Smooth muscle cell (in vitro differentiated cells): ENCODE data around the gene NISCH. TPM values are rescaled to one million over a fixed set of nuclear protein-coding genes. Genes with fewer than 3 reads are reported as not detected.

Experiments used
- DNase-seq: peaks from one replicate; lab custom pipeline; 2025; ENCODE audit not compliant: unreplicated experiment; lab: John Stamatoyannopoulos, UW
- H2AFZ ChIP-seq: fragments of 200-600 bp; sonication (generic); 2 replicates; pipeline ENCODE4 v1.6.0; 2016; ENCODE audit warnings: antibody characterized with exemption, low read depth, mild to moderate bottlenecking
- H3F3A ChIP-seq: fragments of 200-600 bp; sonication (generic); 2 replicates; pipeline ENCODE4 v1.6.0; 2017; ENCODE audit warnings: antibody characterized with exemption, low read depth
- H3K27ac ChIP-seq: fragments of 200-600 bp; sonication (generic); 2 replicates; pipeline ENCODE4 v1.5.1; 2016; ENCODE audit warnings: low read depth, mild to moderate bottlenecking
- H3K27me3 ChIP-seq: fragments of 200-600 bp; sonication (generic); 2 replicates; pipeline ENCODE4 v1.6.1; 2016; ENCODE audit warnings: low read depth, mild to moderate bottlenecking
- H3K36me3 ChIP-seq: fragments of 200-600 bp; sonication (generic); 2 replicates; pipeline ENCODE4 v1.5.1; 2016; ENCODE audit warnings: low read depth
- H3K4me1 ChIP-seq: fragments of 200-600 bp; sonication (generic); 2 replicates; pipeline ENCODE4 v1.5.1; 2016; ENCODE audit warnings: low read depth
- H3K4me2 ChIP-seq: fragments of 200-600 bp; sonication (generic); 2 replicates; pipeline ENCODE4 v1.6.0; 2016; ENCODE audit warnings: mild to moderate bottlenecking
- H3K4me3 ChIP-seq: fragments of 200-600 bp; sonication (generic); 2 replicates; pipeline ENCODE4 v1.5.1; 2016; ENCODE audit warnings: mild to moderate bottlenecking
- H3K79me2 ChIP-seq: fragments of 200-600 bp; sonication (generic); 2 replicates; pipeline ENCODE4 v1.6.0; 2016; ENCODE audit warnings: low read depth, mild to moderate bottlenecking
- H3K9ac ChIP-seq: fragments of 200-600 bp; sonication (generic); 2 replicates; pipeline ENCODE4 v1.6.0; 2016; ENCODE audit warnings: low read depth
- H3K9me3 ChIP-seq: fragments of 200-600 bp; sonication (generic); replicated peaks from 2 replicates; pipeline ENCODE4 v1.5.1; 2016; ENCODE audit warnings: low read depth
- H4K20me1 ChIP-seq: fragments of 200-600 bp; sonication (generic); 2 replicates; pipeline ENCODE4 v1.6.0; 2016; ENCODE audit warnings: low read depth
- CTCF ChIP-seq: fragments of 200-600 bp; sonication (generic); IDR thresholded peaks from 2 replicates; pipeline ENCODE4 v1.5.1; 2017; ENCODE audit warnings: borderline replicate concordance, mild to moderate bottlenecking, antibody characterized with exemption; ENCODE audit not compliant: insufficient read depth, poor library complexity, severe bottlenecking
- WGBS: methylation state at CpG from one replicate; pipeline ENCODE4 v1.1.7; 2016; ENCODE audit warnings: low lambda C conversion rate; 5-methylcytosine and 5-hydroxymethylcytosine counted together
- polyA plus RNA-seq: library from polyadenylated mRNA; unstranded; fragments of >200 nt; fragmentation: Nextera tagmentation; extraction: Ambion mirVana; gene quantifications from 2 replicates; pipeline ENCODE4 v1.2.1, GENCODE V29; 2016
- total RNA-seq: library from RNA; depleted of rRNA; stranded (reverse); fragments of >200 nt; gene quantifications from 2 replicates; pipeline ENCODE4 v1.2.3, GENCODE V29; 2014

NISCH gene
- total and polyA plus RNA-seq, 2 experiments from 2014 or later = 47.3 to 55.2 TPM

GRCh38 chr3:52517796-52518722 is 62.7 kb downstream of the NISCH start:
- Histone ChIP-seq H3K4me1 (no peaks in the 10 kb centered on the region), H2AFZ (no peak overlapping the region), H3K9ac (no peak overlapping the region), H3K79me2 (no peaks in the 10 kb centered on the region), H3K4me2 (no peak overlapping the region), H4K20me1 (no peaks in the 10 kb centered on the region), H3K27me3 (no peaks in the 10 kb centered on the region), H3K4me3 (no peak overlapping the region), H3F3A (no peaks in the 10 kb centered on the region), H3K9me3 (no peaks in the 10 kb centered on the region), H3K36me3 (no peaks in the 10 kb centered on the region), H3K27ac (no peak overlapping the region)
- TF ChIP-seq CTCF = no peak
- no peak for DNase-seq
- 86% methylated on average over 25 of the region's 25 CpGs for WGBS

DNA sequence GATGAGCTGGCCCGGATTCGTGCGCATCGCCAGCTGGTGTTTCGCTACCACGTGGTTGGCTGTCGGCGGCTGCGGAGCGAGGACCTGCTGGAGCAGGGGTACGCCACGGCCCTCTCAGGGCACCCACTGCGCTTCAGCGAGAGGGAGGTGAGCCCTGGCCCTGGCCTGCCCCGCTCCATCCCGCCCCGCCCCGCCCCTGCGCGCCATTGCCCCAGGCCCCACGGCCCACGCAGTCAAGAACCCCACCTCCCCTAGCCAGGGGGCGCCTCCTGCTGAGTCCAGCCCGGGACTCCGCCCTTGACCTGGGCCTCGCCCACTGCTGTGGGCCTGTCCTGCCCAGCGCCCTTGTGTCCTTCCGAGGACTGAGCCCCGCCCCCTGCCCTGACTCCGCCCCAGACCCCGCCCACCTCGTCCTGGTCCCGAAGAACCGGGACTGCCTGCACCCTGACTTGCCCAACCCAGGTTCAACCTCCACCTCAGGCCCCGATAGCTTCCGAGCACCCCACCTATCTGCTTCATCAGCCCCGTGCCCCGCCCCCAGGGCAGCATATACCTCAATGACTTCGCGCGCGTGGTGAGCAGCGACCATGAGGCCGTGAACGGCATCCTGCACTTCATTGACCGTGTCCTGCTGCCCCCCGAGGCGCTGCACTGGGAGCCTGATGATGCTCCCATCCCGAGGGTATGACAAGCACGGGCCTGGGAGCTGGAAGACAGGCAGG is 63.5 kb downstream of the NISCH start:
- H3K4me3 ChIP-seq = no peak overlapping the region
- H3K36me3 ChIP-seq = no peaks in the 10 kb centered on the region
- no peak overlapping the region for H3K9ac ChIP-seq
- DNase-seq = no peak
- 44% methylated on average over 28 of the region's 50 CpGs for WGBS
- H3K4me1 ChIP-seq = no peaks in the 10 kb centered on the region
- no peaks in the 10 kb centered on the region for H3K79me2 ChIP-seq
- no peak overlapping the region for H3K4me2 ChIP-seq
- H3K27me3 ChIP-seq = no peaks in the 10 kb centered on the region
- no peak overlapping the region for H2AFZ ChIP-seq
- H3F3A ChIP-seq = no peaks in the 10 kb centered on the region
- no peaks in the 10 kb centered on the region for H3K9me3 ChIP-seq
- no peak for TF ChIP-seq CTCF
- H3K27ac ChIP-seq = no peak overlapping the region
- no peaks in the 10 kb centered on the region for H4K20me1 ChIP-seq

- Histone ChIP-seq H3K4me1 (no peaks in the 10 kb centered on the region), H3F3A (no peaks in the 10 kb centered on the region), H3K9me3 (no peaks in the 10 kb centered on the region), H3K36me3 (no peaks in the 10 kb centered on the region), H3K4me2 (no peak overlapping the region), H3K9ac (no peak overlapping the region), H3K27me3 (no peaks in the 10 kb centered on the region), H3K4me3 (no peak overlapping the region), H4K20me1 (peaks cover 6% of the 10 kb centered on the region), H3K27ac (no peak overlapping the region), H3K79me2 (no peaks in the 10 kb centered on the region), H2AFZ (no peak overlapping the region)
- no peak for TF ChIP-seq CTCF
- DNase-seq = no peak
- WGBS = 91% methylated on average over 21 of the region's 22 CpGs
Measured at GRCh38 chr3:52519445-52520140, 64.2 kb downstream of the NISCH start.
